ENCODE data around the gene ITIH2.

GRCh38 chr10:7776777-7777176 lies 73.7 kb downstream of the ITIH2 start:
- TF ChIP-seq CTCF (IDR thresholded peaks at IDR 0.05) (no peak), POLR2A (IDR thresholded peaks at IDR 0.05) (no peak)

Measured in testis (tissue), 2 donors.